ENCODE data around the gene FBN2.
"Not testable (repeated sequence)": the region's sequence is repeated elsewhere in the genome, so short reads cannot be mapped to it uniquely, and the experiment has no call there.

DNA sequence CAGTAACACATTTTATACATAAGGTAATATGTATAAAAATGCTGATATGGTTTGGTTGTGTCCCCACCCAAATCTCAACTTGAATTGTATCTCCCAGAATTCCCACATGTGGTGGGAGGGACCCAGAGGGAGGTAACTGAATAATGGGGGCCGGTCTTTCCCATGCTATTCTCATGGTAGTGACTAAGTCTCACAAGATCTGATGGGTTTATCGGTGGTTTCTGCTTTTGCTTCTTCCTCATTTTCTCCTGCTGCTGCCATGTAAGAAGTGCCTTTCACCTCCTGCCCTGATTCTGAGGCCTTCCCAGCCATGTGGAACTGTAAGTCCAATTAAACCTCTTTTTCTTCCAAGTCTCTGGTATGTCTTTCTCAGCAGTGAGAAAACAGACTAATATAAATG lies 137.3 kb downstream of the FBN2 start:
- TF ChIP-seq, protein P1, sequence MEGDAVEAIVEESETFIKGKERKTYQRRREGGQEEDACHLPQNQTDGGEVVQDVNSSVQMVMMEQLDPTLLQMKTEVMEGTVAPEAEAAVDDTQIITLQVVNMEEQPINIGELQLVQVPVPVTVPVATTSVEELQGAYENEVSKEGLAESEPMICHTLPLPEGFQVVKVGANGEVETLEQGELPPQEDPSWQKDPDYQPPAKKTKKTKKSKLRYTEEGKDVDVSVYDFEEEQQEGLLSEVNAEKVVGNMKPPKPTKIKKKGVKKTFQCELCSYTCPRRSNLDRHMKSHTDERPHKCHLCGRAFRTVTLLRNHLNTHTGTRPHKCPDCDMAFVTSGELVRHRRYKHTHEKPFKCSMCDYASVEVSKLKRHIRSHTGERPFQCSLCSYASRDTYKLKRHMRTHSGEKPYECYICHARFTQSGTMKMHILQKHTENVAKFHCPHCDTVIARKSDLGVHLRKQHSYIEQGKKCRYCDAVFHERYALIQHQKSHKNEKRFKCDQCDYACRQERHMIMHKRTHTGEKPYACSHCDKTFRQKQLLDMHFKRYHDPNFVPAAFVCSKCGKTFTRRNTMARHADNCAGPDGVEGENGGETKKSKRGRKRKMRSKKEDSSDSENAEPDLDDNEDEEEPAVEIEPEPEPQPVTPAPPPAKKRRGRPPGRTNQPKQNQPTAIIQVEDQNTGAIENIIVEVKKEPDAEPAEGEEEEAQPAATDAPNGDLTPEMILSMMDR (IDR thresholded peaks at IDR 0.05; ENCODE audit: low read depth, low read length), result not testable (repeated sequence)
- not testable (repeated sequence) for TF ChIP-seq POLR2A (IDR thresholded peaks at IDR 0.05; ENCODE audit: extremely low read depth, insufficient read length); MYC (IDR thresholded peaks at IDR 0.05; ENCODE audit: low read depth, low read length)
- TF ChIP-seq, protein P2, sequence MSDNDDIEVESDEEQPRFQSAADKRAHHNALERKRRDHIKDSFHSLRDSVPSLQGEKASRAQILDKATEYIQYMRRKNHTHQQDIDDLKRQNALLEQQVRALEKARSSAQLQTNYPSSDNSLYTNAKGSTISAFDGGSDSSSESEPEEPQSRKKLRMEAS (IDR thresholded peaks at IDR 0.05; ENCODE audit: low read depth, low read length), result not testable (repeated sequence)
